Measurements from ENCODE around the gene ZNF512B. TPM values are rescaled to one million over a fixed set of nuclear protein-coding genes. Genes with fewer than 3 reads are reported as not detected.

Gene ZNF512B
- total and polyA plus RNA-seq, 3 donors from 2014 or later, result 16.7 to 27.6 (median 24.5) TPM

- H3K27ac ChIP-seq, result peak overlapping the region; percentile 18 to 33
- 63 to 81% methylated on average over 6 of the region's 6 CpGs for WGBS, 2 donors
- peak; percentile 84 for DNase-seq
- H3K27me3 ChIP-seq, result no peaks in the 10 kb centered on the region
- TF ChIP-seq CTCF (IDR thresholded peaks at IDR 0.05) (no peak), POLR2A (IDR thresholded peaks at IDR 0.05) (no peak)
- no peak overlapping the region for H3K4me3 ChIP-seq
- intact Hi-C loops (cut with DNase I; ENCODE audit: low total_unique reads), result no loop called here
- peaks cover 8% of the 10 kb centered on the region for H3K4me1 ChIP-seq
- no peaks in the 10 kb centered on the region for H3K9me3 ChIP-seq
- H3K36me3 ChIP-seq (ENCODE audit: low read depth, missing control alignments), result no peaks in the 10 kb centered on the region
Measured at GRCh38 chr20:63915471-63915870, 54.3 kb downstream of the ZNF512B start.

GRCh38 chr20:63913768-63914167, 56.0 kb downstream of the ZNF512B start:
- Histone ChIP-seq H3K9me3 (no peaks in the 10 kb centered on the region), H3K27ac (no peak overlapping the region), H3K4me3 (no peak overlapping the region), H3K4me1 (peaks cover 8% of the 10 kb centered on the region), H3K36me3 (ENCODE audit: low read depth, missing control alignments) (no peaks in the 10 kb centered on the region), H3K27me3 (no peaks in the 10 kb centered on the region)
- DNase-seq, result no peak
- no peak for TF ChIP-seq POLR2A (IDR thresholded peaks at IDR 0.05)
- TF ChIP-seq CTCF (IDR thresholded peaks at IDR 0.05), result no peak
- WGBS, 2 donors, result 96 to 98% methylated on average over 11 to 12 of the region's 12 CpGs
- intact Hi-C loops (cut with DNase I; ENCODE audit: low total_unique reads), result no loop called here

- intact Hi-C loops (cut with DNase I; ENCODE audit: low total_unique reads), result no loop called here
- DNase-seq, result no peak
- H3K36me3 ChIP-seq (ENCODE audit: low read depth, missing control alignments), result no peaks in the 10 kb centered on the region
- no peak for TF ChIP-seq CTCF (IDR thresholded peaks at IDR 0.05)
- TF ChIP-seq POLR2A (IDR thresholded peaks at IDR 0.05), result no peak
- no peak overlapping the region for H3K4me3 ChIP-seq
- H3K4me1 ChIP-seq, result peaks cover 8% of the 10 kb centered on the region
- WGBS, 2 donors, result 38 to 59% methylated on average over 12 of the region's 12 CpGs
- H3K27me3 ChIP-seq, result no peaks in the 10 kb centered on the region
- H3K9me3 ChIP-seq, result no peaks in the 10 kb centered on the region
- no peak overlapping the region for H3K27ac ChIP-seq
Measured at GRCh38 chr20:63911176-63911575, 58.6 kb downstream of the ZNF512B start.

- H3K27me3 ChIP-seq, result no peaks in the 10 kb centered on the region
- H3K4me3 ChIP-seq, result no peak overlapping the region
- H3K4me1 ChIP-seq, result no peaks in the 10 kb centered on the region
- no peaks in the 10 kb centered on the region for H3K9me3 ChIP-seq
- 66 to 83% methylated on average over 11 to 16 of the region's 16 CpGs for WGBS, 2 donors
- intact Hi-C loops (cut with DNase I; ENCODE audit: low total_unique reads), result no loop called here
- H3K27ac ChIP-seq, result no peak overlapping the region
- DNase-seq, result no peak
- no peaks in the 10 kb centered on the region for H3K36me3 ChIP-seq (ENCODE audit: low read depth, missing control alignments)
- TF ChIP-seq POLR2A (IDR thresholded peaks at IDR 0.05), result no peak
- no peak for TF ChIP-seq CTCF (IDR thresholded peaks at IDR 0.05)
Measured at GRCh38 chr20:63908008-63908682, 61.6 kb downstream of the ZNF512B start.

MicroRNAs within 50 kb of the gene (microRNA counts, 767-probe panel; counts per million panel counts)
- microRNA hsa-miR-1914-5p (0 to 152 counts per million in 2 donors), microRNA hsa-miR-647 (0 to 152 counts per million in 2 donors), microRNA hsa-miR-941 (0 to 152 counts per million in 2 donors)

Small RNAs within 50 kb of the gene (microRNA-seq; reads per million reads assigned to microRNA genes)
- gene MIR1914 (ENCODE audit: borderline number of aligned reads in 2 of 2, borderline replicate concordance in 1 of 2) (0 reads per million in 2 donors), gene MIR647 (ENCODE audit: borderline number of aligned reads in 2 of 2, borderline replicate concordance in 1 of 2) (0 to 0.70 reads per million in 2 donors), gene MIR941-1 (ENCODE audit: borderline number of aligned reads in 2 of 2, borderline replicate concordance in 1 of 2) (0 reads per million in 2 donors), gene MIR941-2 (ENCODE audit: borderline number of aligned reads in 2 of 2, borderline replicate concordance in 1 of 2) (0 reads per million in 2 donors), gene MIR941-3 (ENCODE audit: borderline number of aligned reads in 2 of 2, borderline replicate concordance in 1 of 2) (0 reads per million in 2 donors), gene MIR941-4 (ENCODE audit: borderline number of aligned reads in 2 of 2, borderline replicate concordance in 1 of 2) (0 reads per million in 2 donors), gene MIR941-5 (ENCODE audit: borderline number of aligned reads in 2 of 2, borderline replicate concordance in 1 of 2) (0 reads per million in 2 donors)

Small RNAs within 50 kb of the gene (small RNA-seq; reads per million reads assigned to genes)
- gene MIR647, result 0 reads per million in 2 donors
- gene MIR941-2, result 0 reads per million in 2 donors
- gene MIR941-4, result 0 reads per million in 2 donors
- 0 to 2.1 reads per million in 2 donors for gene MIR941-5
- gene RNU1-134P, result 0 to 0.09 reads per million in 2 donors

Other genes starting within 250 kb of the ZNF512B start
- 10 to 100 TPM; 41.4 to 47.4 TPM for gene LIME1, start 233.3 kb downstream of the ZNF512B start, total RNA-seq
- 5.6 TPM for gene LIME1, start 233.3 kb downstream of the ZNF512B start, polyA plus RNA-seq (ENCODE audit: insufficient read depth, low read depth, low replicate concordance)
- gene SLC2A4RG, start 230.2 kb downstream of the ZNF512B start, total RNA-seq, result 100 to 1,000 TPM; 123 to 141 TPM
- 64.4 TPM for gene SLC2A4RG, start 230.2 kb downstream of the ZNF512B start, polyA plus RNA-seq (ENCODE audit: insufficient read depth, low read depth, low replicate concordance)
- gene ZBTB46, start 138.7 kb downstream of the ZNF512B start, total RNA-seq, result 10 to 100 TPM; 12.5 to 15.4 TPM
- 5.2 TPM for gene ZBTB46, start 138.7 kb downstream of the ZNF512B start, polyA plus RNA-seq (ENCODE audit: insufficient read depth, low read depth, low replicate concordance)
- 10 to 100 TPM; 13.8 to 20.9 TPM for gene ABHD16B, start 108.4 kb downstream of the ZNF512B start, total RNA-seq
- gene ABHD16B, start 108.4 kb downstream of the ZNF512B start, polyA plus RNA-seq (ENCODE audit: insufficient read depth, low read depth, low replicate concordance), result 10.8 TPM
- gene TPD52L2, start 104.7 kb downstream of the ZNF512B start, total RNA-seq, result 100 to 1,000 TPM; 100 to 132 TPM
- 89.9 TPM for gene TPD52L2, start 104.7 kb downstream of the ZNF512B start, polyA plus RNA-seq (ENCODE audit: insufficient read depth, low read depth, low replicate concordance)
- gene DNAJC5, start 74.8 kb downstream of the ZNF512B start, total RNA-seq, result 10 to 100 TPM; 58.2 to 64.8 TPM
- gene DNAJC5, start 74.8 kb downstream of the ZNF512B start, polyA plus RNA-seq (ENCODE audit: insufficient read depth, low read depth, low replicate concordance), result 35.6 TPM
- 10 to 100 TPM; 72.6 to 78.0 TPM for gene UCKL1, start 13.5 kb downstream of the ZNF512B start, total RNA-seq
- gene UCKL1, start 13.5 kb downstream of the ZNF512B start, polyA plus RNA-seq (ENCODE audit: insufficient read depth, low read depth, low replicate concordance), result 35.0 TPM
- 10 to 100 TPM in 1 of 2 donors, 1 to 10 TPM in 1; 6.2 to 10.7 TPM for gene SAMD10, start 9.7 kb upstream of the ZNF512B start, total RNA-seq
- 3.9 TPM for gene SAMD10, start 9.7 kb upstream of the ZNF512B start, polyA plus RNA-seq (ENCODE audit: insufficient read depth, low read depth, low replicate concordance)
- 100 to 1,000 TPM; 107 to 114 TPM for gene PRPF6, start 11.2 kb upstream of the ZNF512B start, total RNA-seq
- 106 TPM for gene PRPF6, start 11.2 kb upstream of the ZNF512B start, polyA plus RNA-seq (ENCODE audit: insufficient read depth, low read depth, low replicate concordance)
- gene C20orf204, start 66.3 kb upstream of the ZNF512B start, total RNA-seq, result 1 to 10 TPM; 4.5 to 8.3 TPM
- 2.9 TPM for gene C20orf204, start 66.3 kb upstream of the ZNF512B start, polyA plus RNA-seq (ENCODE audit: insufficient read depth, low read depth, low replicate concordance)
- 10 to 100 TPM in 1 of 2 donors, 1 to 10 TPM in 1; 6.1 to 17.1 TPM for gene SOX18, start 79.7 kb upstream of the ZNF512B start, total RNA-seq
- gene SOX18, start 79.7 kb upstream of the ZNF512B start, polyA plus RNA-seq (ENCODE audit: insufficient read depth, low read depth, low replicate concordance), result 7.9 TPM
- 100 to 1,000 TPM in 1 of 2 donors, 10 to 100 TPM in 1; 94.5 to 126 TPM for gene TCEA2, start 93.3 kb upstream of the ZNF512B start, total RNA-seq
- gene TCEA2, start 93.3 kb upstream of the ZNF512B start, polyA plus RNA-seq (ENCODE audit: insufficient read depth, low read depth, low replicate concordance), result 171 TPM
- gene RGS19, start 109.6 kb upstream of the ZNF512B start, total RNA-seq, result 10 to 100 TPM in 1 of 2 donors, 1 to 10 TPM in 1; 4.4 to 10.4 TPM
- gene RGS19, start 109.6 kb upstream of the ZNF512B start, polyA plus RNA-seq (ENCODE audit: insufficient read depth, low read depth, low replicate concordance), result 7.3 TPM
- 1 to 10 TPM; 6.0 to 7.7 TPM for gene OPRL1, start 110.2 kb upstream of the ZNF512B start, total RNA-seq
- gene OPRL1, start 110.2 kb upstream of the ZNF512B start, polyA plus RNA-seq (ENCODE audit: insufficient read depth, low read depth, low replicate concordance), result 9.4 TPM
- 10 to 100 TPM; 45.3 to 89.9 TPM for gene LKAAEAR1, start 114.5 kb upstream of the ZNF512B start, total RNA-seq
- 6.6 TPM for gene LKAAEAR1, start 114.5 kb upstream of the ZNF512B start, polyA plus RNA-seq (ENCODE audit: insufficient read depth, low read depth, low replicate concordance)
- gene NPBWR2, start 137.6 kb upstream of the ZNF512B start, total RNA-seq, result under 1 TPM in 1 of 2 donors, not detected in 1; 0.19 TPM
- gene NPBWR2, start 137.6 kb upstream of the ZNF512B start, polyA plus RNA-seq (ENCODE audit: insufficient read depth, low read depth, low replicate concordance), result not detected
- 10 to 100 TPM in 1 of 2 donors, 1 to 10 TPM in 1; 1.7 to 22.2 TPM for gene MYT1, start 194.5 kb upstream of the ZNF512B start, total RNA-seq
- 2.9 TPM for gene MYT1, start 194.5 kb upstream of the ZNF512B start, polyA plus RNA-seq (ENCODE audit: insufficient read depth, low read depth, low replicate concordance)